Activated naive CD4-positive, alpha-beta T cell treated with Interleukin-2 at 50 U/mL for 16 hours (primary cell): ENCODE results near the gene PLCB1.

ENCODE experiments used
- DNase-seq: peaks from one replicate; pipeline ENCODE4 v3.0.0-alpha.2; 2020

PLCB1 gene

GRCh38 chr20:8213831-8214587 is 81.9 kb downstream of the PLCB1 start:
- no peak for DNase-seq

- no peak for DNase-seq
These were observed 83.3 kb downstream of the PLCB1 start for GRCh38 chr20:8215361-8215781.

GRCh38 chr20:8216375-8217200 is 84.5 kb downstream of the PLCB1 start:
- DNase-seq = no peak

- DNase-seq = no peak
These were observed 86.8 kb downstream of the PLCB1 start for GRCh38 chr20:8218861-8219260.

- DNase-seq = no peak
These were observed 87.3 kb downstream of the PLCB1 start for GRCh38 chr20:8219403-8219802.

GRCh38 chr20:8220716-8221115 is 88.7 kb downstream of the PLCB1 start:
- no peak for DNase-seq

- DNase-seq = no peak
These were observed 89.9 kb downstream of the PLCB1 start for GRCh38 chr20:8221887-8222419.

- DNase-seq = no peak
These were observed 91.2 kb downstream of the PLCB1 start for GRCh38 chr20:8223091-8223870.

- no peak for DNase-seq
These were observed 93.6 kb downstream of the PLCB1 start for GRCh38 chr20:8225658-8226057.

- no peak for DNase-seq
These were observed 94.0 kb downstream of the PLCB1 start for GRCh38 chr20:8226106-8226505.

GRCh38 chr20:8227293-8227692 is 95.2 kb downstream of the PLCB1 start:
- no peak for DNase-seq

- DNase-seq = no peak
These were observed 96.2 kb downstream of the PLCB1 start for GRCh38 chr20:8228315-8228714.

GRCh38 chr20:8229090-8229489 is 97.0 kb downstream of the PLCB1 start:
- DNase-seq = no peak

- no peak for DNase-seq
These were observed 99.0 kb downstream of the PLCB1 start for GRCh38 chr20:8231038-8231437.

- no peak for DNase-seq
These were observed 100.3 kb downstream of the PLCB1 start for GRCh38 chr20:8232332-8232731.

- no peak for DNase-seq
These were observed 102.5 kb downstream of the PLCB1 start for GRCh38 chr20:8234580-8234979.

- no peak for DNase-seq
These were observed 110.0 kb downstream of the PLCB1 start for GRCh38 chr20:8242066-8242465.

GRCh38 chr20:8242827-8243724 is 111.0 kb downstream of the PLCB1 start:
- DNase-seq = no peak

GRCh38 chr20:8244637-8245036 is 112.6 kb downstream of the PLCB1 start:
- no peak for DNase-seq

GRCh38 chr20:8246153-8246552 is 114.1 kb downstream of the PLCB1 start:
- DNase-seq = no peak

- no peak for DNase-seq
These were observed 114.7 kb downstream of the PLCB1 start for GRCh38 chr20:8246716-8247115.

- DNase-seq = no peak
These were observed 116.0 kb downstream of the PLCB1 start for GRCh38 chr20:8248051-8248450.
